ENCODE results near the gene AMBP.

Gene AMBP

GRCh38 chr9:114030364-114030763 lies 47.7 kb downstream of the AMBP start:
- no peak for DNase-seq (ENCODE audit: low read depth)

GRCh38 chr9:114029311-114030170 lies 48.6 kb downstream of the AMBP start:
- no peak overlapping the region for H3K4me3 ChIP-seq (replicated peaks; ENCODE audit: low read depth, low read length)
- TF ChIP-seq CTCF (IDR thresholded peaks at IDR 0.05; ENCODE audit: low read length, missing control alignments): no peak
- DNase-seq (ENCODE audit: low read depth): no peak

More at GRCh38 chr9:114030364-114030763, 47.7 kb downstream of the AMBP start:
- TF ChIP-seq CTCF (IDR thresholded peaks at IDR 0.05; ENCODE audit: low read length, missing control alignments): no peak
- no peak overlapping the region for H3K4me3 ChIP-seq (replicated peaks; ENCODE audit: low read depth, low read length)

- DNase-seq (ENCODE audit: low read depth): no peak
- TF ChIP-seq CTCF (IDR thresholded peaks at IDR 0.05; ENCODE audit: low read length, missing control alignments): no peak
- no peak overlapping the region for H3K4me3 ChIP-seq (replicated peaks; ENCODE audit: low read depth, low read length)
Observed at GRCh38 chr9:114028646-114029045, 49.5 kb downstream of the AMBP start.

GRCh38 chr9:114027863-114028465 lies 50.1 kb downstream of the AMBP start:
- no peak overlapping the region for H3K4me3 ChIP-seq (replicated peaks; ENCODE audit: low read depth, low read length)
- no peak for DNase-seq (ENCODE audit: low read depth)
- TF ChIP-seq CTCF (IDR thresholded peaks at IDR 0.05; ENCODE audit: low read length, missing control alignments): no peak

- no peak for TF ChIP-seq CTCF (IDR thresholded peaks at IDR 0.05; ENCODE audit: low read length, missing control alignments)
- no peak for DNase-seq (ENCODE audit: low read depth)
- no peak overlapping the region for H3K4me3 ChIP-seq (replicated peaks; ENCODE audit: low read depth, low read length)
Observed at GRCh38 chr9:114027159-114027862, 50.8 kb downstream of the AMBP start.

GRCh38 chr9:114026335-114026734 lies 51.8 kb downstream of the AMBP start:
- DNase-seq (ENCODE audit: low read depth): no peak
- no peak for TF ChIP-seq CTCF (IDR thresholded peaks at IDR 0.05; ENCODE audit: low read length, missing control alignments)
- no peak overlapping the region for H3K4me3 ChIP-seq (replicated peaks; ENCODE audit: low read depth, low read length)

Measured in fibroblast of pulmonary artery (primary cell).